GOT3 (cell line): ENCODE measurements around the gene CTSW.
"Not testable (repeated sequence)": the region's sequence is repeated elsewhere in the genome, so short reads cannot be mapped to it uniquely, and the experiment has no call there.

Source experiments
- DNase-seq: peaks from one replicate; lab custom pipeline; 2025; ENCODE audit warnings: mixed read lengths; lab: John Stamatoyannopoulos, UW

Gene CTSW

DNA sequence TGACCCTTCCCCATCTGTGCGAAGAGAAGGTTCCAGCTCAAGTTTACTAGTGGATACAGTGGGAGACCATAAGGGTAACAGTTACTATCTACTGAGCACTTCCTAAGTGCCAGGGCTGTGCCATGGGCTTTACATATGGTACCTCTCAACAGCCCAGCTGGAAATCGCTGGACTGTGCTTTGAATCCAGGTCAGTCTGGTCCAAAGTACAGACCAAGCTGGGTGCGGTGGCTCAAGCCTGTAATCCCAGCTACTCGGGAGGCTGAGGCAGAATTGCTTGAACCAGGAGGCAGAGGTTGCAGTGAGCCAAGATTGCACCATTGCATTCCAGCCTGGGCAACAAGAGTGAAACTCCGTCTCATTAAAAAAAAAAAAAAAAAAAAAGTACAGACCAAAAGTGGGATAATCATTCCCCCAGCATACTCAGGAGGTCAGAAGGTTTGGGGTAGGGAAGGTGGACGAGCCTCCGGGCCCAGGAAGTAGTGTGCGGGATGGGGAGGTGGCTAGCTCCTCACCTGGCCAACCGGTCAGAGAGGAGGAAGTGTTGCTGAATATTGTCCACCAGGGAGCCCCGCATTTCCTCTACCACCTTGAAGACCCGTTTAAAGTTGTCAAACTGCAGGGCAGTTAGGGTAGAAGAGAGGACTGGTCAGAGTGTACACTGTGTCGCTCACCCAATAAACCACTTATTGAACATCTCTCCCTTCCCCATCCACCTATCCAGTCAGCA, 6.3 kb downstream of the CTSW start:
- no peak for DNase-seq

GRCh38 chr11:65886826-65887722, 7.4 kb downstream of the CTSW start:
- DNase-seq, result no peak

DNA sequence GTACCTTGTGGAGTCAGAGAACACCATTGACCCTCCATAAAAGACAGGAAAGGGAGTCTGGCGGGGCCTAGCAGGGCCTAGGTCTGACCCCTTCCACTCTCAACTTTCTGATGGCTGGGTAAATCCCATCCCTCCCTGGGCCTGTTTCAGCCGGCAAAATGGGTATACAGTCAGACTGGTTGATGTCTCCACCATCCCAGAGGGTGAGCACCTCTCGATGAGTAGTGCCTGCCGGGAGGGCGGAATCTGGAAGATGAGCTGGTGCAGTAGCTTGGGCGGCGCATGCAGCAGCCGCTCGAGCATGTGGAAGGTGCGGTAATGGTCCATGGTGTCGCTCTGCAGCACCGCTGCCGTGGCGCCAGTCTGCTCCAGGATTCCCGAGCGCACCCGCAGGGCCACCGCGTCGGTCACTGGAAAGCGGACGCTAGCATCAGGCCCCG, 8.1 kb downstream of the CTSW start:
- no peak for DNase-seq

DNA sequence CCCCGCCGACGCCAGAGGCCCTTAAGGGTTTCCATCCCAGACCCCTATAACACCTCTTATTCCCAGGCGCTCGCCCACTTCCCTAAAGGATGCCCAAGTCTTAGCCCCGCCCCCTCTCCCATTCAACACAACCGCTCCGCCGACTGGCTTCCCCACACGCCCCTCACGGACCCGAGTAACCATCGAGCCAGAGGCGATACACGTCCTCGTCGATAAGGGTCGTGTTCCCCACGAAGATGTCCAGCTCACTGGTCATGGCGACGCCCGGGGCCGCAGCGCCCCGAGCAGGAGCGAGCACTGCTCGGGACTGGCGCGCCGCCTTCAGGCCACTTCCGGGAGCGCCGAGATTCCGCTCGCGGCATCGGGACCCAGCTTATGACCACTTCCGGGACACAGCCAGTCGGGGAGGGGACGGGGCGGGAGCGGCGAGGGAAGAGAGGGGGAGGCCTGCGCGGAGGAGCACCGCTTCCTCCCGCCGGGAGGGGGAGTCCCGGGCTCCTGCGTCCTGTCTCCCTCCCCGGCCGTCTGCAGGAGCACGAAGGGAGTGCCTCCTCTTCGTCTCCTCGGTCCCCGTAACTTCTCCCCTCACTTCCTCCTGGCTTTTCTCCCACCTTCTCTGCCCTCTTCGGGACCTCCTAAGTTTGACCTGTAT, 8.7 kb downstream of the CTSW start, which contains the start of gene FIBP:
TSS of gene FIBP (minus strand) at position 309 of the 652 bp plus-strand sequence. CDS start at position 256, 53 bp downstream.
- DNase-seq, result peak; percentile 74

- DNase-seq, result peak; percentile 84
Observed at GRCh38 chr11:65890324-65891218, 10.9 kb downstream of the CTSW start, which contains the start of gene CCDC85B. CCDC85B (plus strand) TSS chr11:65890673; CDS start chr11:65890784, 111 bp downstream.

DNA sequence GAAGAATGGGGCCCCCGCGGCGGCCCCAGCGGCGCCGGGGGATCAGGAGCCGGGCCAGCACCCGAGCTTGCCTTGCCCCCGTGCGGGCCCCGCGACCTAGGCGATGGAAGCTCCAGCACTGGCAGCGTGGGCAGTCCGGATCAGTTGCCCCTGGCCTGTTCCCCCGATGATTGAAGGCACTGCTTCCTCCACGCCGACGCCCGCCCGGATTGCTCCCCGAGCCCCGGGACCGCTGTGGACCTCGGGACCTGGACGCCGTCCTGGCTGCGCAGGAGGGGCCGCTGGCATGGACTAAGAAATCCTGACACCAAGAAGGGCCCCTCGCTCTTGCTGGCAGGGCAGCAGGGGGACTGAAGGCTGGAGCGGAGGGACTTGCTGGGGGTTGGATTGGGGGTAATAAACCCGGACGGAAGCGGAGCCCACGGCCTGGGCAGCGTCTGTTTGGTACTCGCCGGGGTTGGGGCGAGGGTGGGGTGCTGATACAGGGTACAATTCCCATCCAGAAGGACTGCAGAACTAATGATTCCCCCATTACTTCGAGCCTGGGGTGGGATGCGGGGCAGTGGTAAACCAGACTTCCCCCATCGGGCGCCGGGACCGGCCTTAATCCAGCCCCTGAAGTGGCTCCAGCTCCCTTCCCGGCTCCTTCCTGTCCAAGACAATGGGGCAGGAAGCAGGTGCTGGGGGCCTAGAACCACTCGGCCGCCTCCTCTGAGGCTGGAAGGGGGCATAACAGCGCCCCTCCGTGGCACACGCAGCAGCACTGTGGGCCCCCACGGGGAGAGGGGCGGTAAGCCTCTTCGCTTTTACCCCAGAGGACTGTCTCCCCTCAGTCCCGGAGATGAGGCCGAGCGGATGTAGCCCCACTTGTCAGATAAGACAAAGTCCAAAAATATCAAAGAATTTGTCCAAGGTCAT, 11.8 kb downstream of the CTSW start:
- no peak for DNase-seq

DNA sequence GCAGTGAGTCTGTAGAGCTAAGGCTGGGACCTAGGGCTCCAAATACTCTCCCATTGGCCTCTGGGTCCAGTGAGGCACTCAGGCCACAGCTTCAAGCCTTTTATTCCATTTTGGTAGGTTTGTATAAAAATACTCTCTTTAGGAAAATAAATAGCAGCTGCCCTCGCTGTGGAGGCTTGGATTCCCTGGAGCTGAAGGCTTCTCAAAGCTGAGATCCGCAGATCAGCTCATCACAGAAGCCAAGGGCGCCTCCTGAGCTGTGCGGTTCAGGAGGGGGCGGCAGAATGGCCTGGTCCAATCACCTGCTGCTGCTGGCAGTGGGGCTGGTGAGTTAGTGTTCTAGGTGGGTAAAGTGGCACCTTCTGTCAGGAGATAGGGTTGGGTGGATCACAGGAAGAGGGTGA, 12.5 kb downstream of the CTSW start:
- not testable (repeated sequence) for DNase-seq

DNA sequence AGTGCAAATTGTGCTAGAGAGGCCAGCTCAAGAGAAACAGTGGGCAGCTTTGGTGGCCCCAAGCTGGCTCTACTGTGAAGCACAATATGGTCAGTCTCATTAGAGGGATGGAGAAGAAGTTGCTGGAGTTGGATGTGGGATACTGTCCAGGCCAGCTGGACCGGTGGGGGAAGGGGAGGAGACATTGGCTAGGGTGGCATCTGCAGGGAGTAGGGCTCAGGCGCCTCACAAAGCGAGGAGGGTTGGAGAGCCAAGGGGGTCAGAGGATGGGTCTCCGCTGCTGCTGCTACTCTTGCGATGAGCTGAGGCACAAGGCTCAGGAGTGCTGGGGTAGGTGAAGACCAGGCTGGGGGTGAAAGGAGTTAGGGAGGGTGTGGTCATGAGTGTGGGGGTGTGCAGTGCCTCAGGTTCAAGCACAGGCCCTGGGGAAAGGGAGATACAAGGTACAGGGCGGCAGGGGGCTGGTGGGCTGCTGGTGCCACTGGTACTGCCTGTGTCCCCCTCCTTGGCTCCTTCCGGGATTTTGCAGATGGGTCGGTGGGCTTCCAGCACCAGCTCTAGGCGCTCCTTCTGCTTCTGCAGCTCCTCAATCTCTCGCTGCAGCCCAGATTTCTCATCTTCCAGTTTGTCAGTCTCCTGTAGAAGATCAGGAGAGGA, 13.2 kb downstream of the CTSW start:
- DNase-seq, result no peak

DNA sequence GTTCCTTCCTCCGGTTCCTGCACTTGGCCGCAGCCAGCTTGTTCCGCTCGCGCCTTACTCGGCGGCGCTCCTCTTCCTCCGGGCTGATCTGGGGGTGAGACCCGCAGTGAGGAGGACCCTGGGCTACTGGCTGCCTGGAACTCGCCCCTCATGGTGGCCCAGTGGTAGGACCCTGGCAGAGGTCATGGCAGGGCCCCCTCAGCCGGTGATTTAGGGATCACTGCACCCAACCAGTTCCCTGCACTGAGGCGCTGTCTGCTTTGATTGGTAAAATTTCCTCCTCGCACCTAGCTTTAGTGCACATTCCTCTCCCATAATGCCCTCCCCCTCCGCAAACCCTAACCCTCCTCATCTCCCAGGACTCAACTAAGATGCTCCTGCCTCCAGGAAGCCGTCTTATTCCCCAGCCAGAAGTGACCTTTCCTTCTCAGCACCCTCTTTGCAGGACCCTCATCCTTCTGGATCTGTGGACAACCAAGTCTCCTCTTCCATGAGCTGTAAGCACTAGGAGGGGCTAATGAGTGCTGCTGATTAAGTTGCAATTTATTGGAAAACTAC, 14.5 kb downstream of the CTSW start:
- DNase-seq, result no peak

- DNase-seq, result no peak
Observed at GRCh38 chr11:65895482-65895981, 15.9 kb downstream of the CTSW start.

GRCh38 chr11:65896034-65896999, 16.7 kb downstream of the CTSW start:
- DNase-seq, result no peak

DNA sequence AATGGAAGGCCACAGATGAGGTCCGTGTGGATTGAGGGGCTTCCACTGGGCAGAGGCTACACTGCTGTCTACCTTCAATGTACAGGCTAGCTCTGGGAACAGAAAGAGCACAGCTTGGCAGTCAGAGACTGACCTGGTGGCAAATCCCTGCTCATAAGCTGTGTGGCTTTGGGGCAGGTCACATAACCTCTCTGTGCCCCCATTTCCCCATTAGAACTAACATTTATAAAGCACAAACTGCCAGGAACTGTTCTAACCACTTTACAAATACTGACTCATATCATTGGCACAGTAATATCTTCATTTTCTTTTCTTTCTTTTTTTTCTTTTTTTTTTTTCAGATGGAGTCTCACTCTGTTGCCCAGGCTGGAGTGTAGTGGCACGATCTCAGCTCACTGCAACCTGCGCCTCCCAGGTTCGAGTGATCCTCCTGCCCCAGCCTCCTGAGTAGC, 17.4 kb downstream of the CTSW start:
- DNase-seq, result no peak

- no peak for DNase-seq
Observed at GRCh38 chr11:65898656-65899355, 19.2 kb downstream of the CTSW start.

DNA sequence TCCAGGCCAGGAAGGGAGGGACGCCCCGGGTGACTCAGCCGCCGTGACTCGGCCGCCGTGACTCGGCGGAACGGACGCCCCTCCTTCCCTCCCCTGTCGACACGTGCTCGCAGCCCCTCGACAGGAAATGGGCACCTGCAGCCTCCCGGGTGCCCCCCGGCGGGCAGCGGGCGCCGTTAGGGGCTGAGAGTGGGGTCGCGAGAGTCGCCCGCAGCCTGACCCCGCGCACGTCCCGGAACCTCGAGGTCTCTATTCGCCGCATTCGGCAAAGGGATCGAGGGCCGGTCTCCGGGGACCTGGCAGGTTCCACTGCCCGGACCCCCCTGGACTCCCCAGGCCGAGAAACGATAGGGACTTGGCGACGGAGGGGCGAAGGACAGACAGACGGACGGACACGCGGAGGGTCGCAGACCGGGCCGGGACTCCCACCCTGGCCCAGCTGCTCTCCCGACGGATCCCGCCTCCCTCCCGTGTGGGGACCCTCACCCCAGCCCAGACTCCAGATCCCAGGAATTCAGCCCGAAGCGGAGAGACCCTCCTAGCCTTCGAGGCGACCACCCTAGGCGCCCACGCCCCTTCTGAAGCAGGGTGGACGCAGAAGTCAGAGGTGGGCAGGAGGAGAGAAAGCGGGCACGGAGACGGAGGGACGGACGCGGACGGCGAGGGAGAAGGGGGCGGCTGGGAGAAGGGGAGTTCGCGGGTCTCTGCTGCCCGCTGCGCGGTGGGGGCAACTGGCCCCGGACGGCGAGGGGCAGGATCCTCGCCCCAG, 19.9 kb downstream of the CTSW start:
- no peak for DNase-seq

DNA sequence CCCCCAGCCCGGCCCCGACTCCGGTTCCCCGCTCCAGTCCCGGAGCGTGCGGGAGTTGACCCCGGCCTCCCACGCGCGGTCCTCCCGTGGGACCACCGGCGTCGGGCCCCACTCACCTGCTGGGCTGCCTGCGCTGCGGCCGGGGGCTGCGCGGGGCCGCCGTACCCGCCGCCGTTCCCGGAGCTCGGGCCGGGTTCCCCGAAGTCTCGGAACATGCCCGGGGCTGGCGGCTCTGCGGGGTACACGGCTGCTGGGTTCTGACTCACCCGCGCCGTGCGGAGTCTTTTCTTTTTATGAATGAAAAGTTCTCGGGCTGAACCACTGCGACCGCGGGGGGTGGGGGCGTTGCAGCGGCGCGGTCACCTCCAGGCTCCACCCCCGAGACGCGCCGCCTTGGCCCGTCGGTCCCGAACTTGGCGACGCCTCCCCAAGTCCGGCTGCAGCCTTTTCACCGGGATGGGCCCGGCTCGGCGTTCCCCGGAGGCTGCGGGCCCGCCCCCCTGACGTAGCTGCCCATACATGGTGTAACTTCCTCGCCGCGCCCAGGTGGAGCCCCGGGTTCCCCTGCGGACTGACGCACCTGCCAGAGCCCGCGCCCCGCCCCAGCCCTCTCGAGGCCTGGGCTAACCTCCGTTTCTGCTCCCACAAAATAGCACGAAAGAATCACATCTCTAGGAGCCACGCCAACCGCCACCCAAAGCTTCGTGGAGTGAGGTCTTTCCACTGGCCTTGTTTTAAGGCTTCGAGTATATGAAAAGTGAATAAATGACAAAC, 20.7 kb downstream of the CTSW start, which contains the start of gene FOSL1:
TSS of gene FOSL1 (minus strand) at position 264 of the 774 bp plus-strand sequence. CDS start at position 215, 49 bp downstream.
- DNase-seq, result peak; percentile 55

DNA sequence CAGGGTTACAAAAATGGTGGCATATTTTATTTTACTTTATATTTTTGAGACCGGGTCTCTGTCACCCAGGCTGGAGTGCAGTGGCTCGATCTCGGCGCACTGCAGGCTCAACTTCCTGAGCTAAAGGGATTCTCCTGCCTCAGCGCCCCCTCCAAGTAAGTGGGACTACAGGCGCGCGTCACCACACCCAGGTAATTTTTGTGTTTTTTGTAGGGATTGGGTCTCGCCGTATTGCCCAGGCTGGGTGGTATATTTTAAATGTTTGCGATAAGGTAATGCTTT, 21.2 kb downstream of the CTSW start:
- DNase-seq, result no peak
